GM18526 (cell line): ENCODE measurements around the gene PRPF6.

Experiments
- POLR2A ChIP-seq: IDR thresholded peaks from 3 replicates; pipeline ENCODE4 v1.6.1; 2011; ENCODE audit not compliant: insufficient read length; ENCODE audit errors: extremely low read depth

Gene PRPF6, protein sequence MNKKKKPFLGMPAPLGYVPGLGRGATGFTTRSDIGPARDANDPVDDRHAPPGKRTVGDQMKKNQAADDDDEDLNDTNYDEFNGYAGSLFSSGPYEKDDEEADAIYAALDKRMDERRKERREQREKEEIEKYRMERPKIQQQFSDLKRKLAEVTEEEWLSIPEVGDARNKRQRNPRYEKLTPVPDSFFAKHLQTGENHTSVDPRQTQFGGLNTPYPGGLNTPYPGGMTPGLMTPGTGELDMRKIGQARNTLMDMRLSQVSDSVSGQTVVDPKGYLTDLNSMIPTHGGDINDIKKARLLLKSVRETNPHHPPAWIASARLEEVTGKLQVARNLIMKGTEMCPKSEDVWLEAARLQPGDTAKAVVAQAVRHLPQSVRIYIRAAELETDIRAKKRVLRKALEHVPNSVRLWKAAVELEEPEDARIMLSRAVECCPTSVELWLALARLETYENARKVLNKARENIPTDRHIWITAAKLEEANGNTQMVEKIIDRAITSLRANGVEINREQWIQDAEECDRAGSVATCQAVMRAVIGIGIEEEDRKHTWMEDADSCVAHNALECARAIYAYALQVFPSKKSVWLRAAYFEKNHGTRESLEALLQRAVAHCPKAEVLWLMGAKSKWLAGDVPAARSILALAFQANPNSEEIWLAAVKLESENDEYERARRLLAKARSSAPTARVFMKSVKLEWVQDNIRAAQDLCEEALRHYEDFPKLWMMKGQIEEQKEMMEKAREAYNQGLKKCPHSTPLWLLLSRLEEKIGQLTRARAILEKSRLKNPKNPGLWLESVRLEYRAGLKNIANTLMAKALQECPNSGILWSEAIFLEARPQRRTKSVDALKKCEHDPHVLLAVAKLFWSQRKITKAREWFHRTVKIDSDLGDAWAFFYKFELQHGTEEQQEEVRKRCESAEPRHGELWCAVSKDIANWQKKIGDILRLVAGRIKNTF

GRCh38 chr20:63980806-63981728, at the start of gene PRPF6:
TSS of gene PRPF6 (plus strand) at chr20:63981132. CDS start at chr20:63981246, 114 bp downstream.
- TF ChIP-seq POLR2A = peak; percentile 71

- no peak for TF ChIP-seq POLR2A
Measured at GRCh38 chr20:63931735-63932134, 49.2 kb upstream of the PRPF6 start.

DNA sequence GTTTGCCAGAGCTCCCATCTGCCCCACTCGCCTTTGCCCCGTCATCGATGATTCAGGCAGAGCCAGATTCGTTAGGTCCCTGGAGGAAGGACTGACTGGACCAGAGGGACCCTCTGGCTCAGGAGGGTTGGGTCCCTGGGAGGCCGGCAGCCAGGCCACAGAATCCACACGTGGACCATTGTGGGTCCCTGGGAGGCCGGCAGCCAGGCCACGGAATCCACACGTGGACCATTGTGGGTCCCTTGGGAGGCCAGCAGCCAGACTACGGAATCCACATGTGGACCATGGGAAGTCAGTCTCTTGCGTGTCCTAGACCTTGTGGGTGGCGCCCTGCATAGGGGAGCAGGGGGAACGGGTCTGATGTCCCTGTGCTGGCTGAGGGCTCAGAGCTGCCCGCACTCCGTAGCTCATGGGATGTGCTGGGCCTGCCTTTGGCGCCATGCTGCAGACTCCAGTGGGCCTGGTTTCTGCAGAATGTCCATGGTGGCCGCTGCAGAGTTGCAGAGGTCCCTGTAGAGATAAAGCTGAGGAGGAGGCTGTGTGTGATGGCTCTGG, 48.2 kb upstream of the PRPF6 start:
- no peak for TF ChIP-seq POLR2A

DNA sequence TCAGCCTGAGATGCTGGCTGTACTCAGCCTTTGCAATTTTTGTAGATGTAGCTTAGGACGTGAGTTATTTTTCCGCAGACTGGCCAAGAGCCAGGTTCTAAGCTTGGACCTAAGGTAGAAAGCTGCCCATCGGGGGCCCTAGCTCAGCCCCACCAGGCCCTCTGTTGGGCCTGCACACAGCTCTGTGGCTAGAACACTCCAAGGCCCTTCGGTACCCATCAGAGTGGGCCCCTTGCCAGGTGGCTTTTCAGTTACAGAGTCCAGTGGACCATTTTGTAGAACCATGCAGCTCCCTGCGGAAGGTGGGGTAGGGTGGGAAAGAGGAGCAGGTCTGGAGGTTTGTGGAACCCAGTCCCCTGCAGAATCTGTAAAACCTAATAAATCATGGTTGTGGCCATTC, 47.3 kb upstream of the PRPF6 start:
- TF ChIP-seq POLR2A = no peak

DNA sequence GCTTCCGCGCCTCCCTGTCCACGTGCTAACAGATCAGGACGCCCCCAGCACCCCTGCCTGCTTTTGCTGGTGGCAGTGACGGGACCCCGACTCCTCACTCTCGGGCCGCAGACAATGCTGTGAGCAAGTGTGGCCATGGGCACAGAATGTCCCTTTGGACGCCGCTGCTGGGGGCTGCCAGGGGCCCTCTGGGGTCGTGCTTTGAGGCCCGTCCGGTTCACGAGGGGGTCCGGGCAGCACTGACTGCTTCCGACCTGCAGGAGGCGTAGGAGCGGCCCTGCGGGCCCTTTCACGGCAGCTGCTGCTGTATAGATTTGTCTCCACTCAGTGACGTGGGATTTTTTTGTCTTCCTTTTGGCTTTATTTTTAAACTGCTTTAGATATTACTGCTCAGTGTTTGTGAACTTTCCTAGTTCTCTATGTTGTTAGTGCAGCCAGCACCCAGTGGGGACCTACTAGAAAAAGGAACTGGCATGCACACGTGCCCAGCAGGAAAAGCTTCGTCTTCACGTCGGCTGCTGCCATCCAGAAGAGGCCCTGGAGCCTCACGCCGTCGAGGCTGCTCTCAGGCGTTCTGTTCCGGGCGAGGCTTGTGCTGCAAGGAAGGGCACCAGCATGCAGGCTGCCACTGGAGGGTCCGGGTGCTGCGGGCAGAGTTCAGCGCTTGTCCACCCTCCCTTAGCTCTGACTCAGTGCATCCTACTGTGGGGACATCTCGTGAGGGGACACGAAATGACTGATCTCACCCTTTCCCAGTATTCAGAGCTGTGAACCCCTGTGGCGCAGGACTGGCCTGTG, 46.5 kb upstream of the PRPF6 start:
- TF ChIP-seq POLR2A = no peak

DNA sequence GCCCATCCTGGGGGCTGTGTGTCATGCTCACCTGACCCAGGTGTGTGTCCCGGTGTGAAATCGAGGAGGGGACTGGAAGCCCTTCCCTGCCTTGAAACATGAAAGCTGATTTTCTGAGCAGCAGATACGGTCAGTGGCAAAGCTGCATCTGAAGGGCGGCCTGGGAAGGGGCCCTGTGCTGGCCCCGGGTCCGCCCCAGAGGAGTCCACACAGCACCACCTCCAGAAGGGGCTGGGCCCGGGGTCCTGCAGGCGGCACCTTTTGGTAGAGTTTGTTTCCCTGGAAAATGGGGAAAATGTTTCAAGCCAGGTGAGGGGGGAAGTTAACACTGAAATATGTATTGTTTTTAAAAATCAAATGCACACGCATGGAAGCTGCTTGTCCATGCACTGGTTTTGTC, 45.5 kb upstream of the PRPF6 start:
- no peak for TF ChIP-seq POLR2A

GRCh38 chr20:63937596-63937995, 43.3 kb upstream of the PRPF6 start:
- TF ChIP-seq POLR2A = no peak

DNA sequence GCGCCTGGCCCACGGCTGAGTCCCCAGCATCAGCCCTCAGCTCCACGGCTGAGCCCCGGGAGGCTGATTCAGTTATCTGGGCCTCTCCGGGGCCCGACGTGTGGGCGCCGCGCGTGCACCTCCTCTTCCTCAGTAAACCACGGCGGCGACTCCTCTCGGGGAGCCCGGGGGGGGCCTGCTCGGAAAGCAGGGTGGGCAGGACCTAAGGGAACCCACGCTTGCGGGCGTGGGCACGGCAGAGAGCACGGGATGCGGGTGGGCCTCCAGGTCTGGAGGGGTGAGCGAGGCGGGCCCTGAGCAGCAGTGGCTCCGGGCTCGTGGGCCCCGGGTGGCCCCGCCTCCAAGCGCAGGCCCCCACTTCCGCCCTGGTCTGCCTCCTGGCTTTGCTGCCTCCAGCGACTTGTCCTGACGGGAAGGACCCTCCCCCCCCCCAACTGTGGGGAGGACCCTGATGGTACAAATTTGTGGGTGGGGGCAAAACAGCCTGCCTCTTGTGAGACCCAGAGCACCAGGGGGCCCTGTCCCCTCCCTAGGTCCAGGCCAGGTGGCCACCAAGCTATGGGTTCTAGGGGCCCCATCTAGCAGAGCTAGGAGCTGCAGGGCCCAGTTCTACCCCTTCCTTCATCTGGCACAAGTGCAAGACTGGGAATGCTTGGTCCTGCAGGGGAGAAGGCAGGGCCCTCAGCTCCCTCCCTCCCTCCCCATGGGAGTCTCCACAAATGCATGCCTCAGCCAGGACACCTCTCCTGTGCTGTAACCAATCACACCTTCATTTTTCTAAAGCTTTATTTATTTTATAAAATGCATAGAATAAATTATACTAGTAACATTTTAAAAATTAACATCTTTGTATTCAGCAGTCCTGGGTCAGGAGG, 41.6 kb upstream of the PRPF6 start:
- no peak for TF ChIP-seq POLR2A

DNA sequence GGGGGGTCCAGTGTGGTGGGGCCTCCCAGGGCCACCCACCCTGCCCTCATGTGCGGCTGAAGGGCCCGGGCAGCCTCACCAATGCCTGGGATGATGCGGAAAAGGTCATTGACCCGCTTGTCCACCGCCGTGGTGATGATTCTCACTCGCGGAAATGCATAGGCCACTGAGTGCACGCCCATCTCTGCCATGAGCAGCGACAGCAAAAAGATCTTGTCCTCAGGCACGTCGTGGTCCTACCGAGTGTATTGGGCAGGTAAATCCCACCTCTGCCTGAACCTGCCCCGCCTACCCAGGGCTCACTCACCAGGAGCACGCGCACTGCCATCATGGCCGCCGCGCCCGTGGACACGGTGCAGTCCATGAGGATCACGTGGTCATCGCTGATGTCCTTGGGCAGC, 40.9 kb upstream of the PRPF6 start:
- no peak for TF ChIP-seq POLR2A

- TF ChIP-seq POLR2A = no peak
Measured at GRCh38 chr20:63940472-63941266, 40.3 kb upstream of the PRPF6 start.

DNA sequence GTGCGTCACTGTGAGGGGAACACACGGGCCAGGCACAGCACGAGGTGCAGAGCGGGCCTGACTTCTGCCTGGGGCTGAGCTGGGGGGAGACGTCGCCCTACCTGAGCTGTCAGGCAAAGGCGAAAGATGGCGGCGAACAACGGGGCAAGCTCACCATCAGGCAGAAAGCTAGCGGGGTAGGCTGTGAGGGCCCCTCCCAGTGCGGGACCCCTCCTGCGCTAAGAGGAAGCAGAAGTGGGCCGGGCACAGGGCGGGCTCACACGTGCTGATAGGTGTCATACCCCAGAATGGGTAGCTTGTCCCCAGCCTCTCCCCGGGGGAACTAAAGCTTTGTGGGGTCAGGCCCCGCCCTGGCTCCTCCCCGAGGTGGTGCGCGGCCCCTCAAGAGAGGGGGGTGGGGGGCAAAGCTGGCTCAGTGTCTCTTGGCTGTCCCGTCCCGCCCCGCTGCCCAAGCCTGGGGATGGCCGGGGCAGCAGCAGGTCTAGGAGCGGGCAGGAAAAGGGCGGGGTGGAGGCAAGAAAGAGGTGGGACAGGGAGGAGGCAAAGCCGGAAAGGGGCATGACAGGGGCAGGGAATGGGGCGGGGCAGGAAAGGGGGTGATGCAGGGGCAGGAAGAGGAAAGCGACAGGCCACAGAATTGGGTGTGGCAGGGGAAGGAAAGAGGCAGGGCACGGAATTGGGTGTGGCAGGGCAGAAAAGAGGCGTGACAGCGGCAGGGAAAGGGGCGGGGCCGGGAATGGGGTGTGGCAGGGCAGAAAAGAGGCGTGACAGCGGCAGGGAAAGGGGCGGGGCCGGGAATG, 39.5 kb upstream of the PRPF6 start:
- TF ChIP-seq POLR2A = no peak

GRCh38 chr20:63942250-63942951, 38.5 kb upstream of the PRPF6 start:
- no peak for TF ChIP-seq POLR2A
